Measurements from ENCODE around the gene TBC1D23.
"Not testable (repeated sequence)": the region's sequence is repeated elsewhere in the genome, so short reads cannot be mapped to it uniquely, and the experiment has no call there.

TBC1D23 gene

DNA sequence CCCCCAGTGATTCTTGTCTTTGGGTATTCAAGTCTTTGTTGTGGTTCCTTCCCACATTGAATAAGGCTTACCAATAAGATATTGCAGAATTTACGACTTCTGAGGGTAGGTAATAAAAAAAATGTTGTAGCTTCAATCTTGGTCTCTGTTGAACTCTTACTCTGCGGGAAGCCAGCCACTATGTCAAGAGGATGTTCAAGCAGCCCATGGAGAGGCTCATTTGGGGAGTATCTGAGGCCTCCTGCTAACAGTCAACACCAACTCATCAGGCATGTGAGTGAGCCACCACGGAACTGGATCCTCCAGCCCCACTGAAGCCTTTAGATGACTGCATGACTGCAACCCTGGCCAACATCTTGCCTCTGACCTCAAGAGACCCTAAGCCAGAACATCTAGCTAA, 3.2 kb upstream of the TBC1D23 start:
- no peak for DNase-seq

DNA sequence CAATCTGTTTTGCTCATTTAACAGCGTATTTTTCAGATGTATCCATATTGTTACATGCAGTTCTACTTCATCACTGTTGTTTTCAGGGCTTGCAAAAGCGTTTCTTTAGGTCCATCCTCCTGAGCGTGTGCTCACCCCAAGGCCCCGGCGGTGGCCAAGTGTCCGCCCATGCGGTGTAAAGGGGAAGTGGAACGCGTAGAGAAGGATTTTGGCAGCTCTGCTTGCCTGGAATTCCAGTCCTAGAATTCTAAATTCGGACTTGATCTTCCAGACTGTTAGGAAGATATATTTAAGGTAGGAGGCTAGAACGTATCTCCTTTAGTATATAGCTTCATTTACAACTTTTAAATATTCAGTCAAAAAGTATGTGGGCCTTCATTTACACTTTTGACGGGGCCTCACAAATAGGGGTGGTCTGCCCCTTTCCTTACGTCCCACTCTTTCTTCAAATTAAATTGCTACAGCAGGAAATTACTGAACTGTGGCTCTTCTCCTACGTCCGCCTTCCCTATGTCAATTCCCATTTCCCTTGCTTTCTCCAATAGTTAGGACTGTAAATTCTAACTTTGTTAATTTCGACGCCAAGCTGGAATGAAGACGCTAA, 609 bp upstream of the TBC1D23 start:
- DNase-seq = no peak

DNA sequence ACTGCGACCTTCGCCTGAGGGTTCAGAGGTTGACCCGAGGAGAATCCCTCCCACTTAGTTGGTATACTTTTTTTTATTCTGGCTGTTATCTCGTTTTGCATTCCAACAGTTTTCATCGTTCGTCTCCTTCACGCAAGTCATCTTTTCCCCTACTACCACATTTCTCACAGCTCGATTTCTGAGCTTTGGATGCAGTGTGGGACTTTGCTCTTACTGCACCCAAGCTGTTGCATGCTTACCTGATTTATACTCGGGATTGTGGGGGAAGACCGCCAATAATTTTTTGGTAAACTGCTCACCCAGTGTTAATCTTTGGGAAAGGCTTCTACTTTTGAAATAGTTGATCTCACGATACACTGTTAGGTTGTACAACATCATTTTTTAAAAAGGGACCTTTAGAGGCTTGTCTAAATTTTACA, 702 bp downstream of the TBC1D23 start:
- no peak for DNase-seq

DNA sequence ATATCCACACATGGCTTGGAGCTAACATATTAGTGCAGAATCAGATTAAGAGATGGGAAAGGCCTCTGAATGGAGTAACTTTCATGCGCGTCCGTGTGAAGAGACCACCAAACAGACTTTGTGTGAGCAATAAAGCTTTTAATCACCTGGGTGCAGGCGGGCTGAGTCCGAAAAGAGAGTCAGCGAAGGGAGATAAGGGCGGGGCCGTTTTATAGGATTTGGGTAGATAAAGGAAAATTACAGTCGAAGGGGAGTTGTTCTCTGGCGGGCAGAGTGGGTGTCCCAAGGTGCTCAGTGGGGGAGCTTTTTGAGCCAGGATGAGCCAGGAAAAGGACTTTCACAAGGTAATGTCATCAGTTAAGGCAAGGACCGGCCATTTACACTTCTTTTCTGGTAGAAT, 2.1 kb downstream of the TBC1D23 start:
- DNase-seq = not testable (repeated sequence)

DNA sequence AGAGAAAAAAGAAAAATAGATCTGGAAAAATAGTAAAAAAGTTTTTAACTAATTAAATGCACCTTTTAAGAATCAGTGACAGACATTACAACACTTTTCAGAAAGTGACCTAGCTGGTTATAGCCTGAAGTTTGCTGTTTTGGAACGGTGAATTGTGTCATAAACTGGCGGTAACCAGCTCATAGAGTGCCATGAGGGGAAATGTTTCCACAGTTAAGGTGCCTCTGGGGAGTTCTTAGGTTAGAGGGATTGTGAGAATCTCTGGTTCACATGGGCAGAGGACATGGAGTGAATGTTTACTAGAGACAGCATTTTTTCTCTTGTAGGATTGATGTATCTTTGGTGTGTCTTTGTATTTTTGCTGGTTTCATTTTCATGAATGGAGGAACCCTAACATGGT, 2.8 kb downstream of the TBC1D23 start:
- no peak for DNase-seq

DNA sequence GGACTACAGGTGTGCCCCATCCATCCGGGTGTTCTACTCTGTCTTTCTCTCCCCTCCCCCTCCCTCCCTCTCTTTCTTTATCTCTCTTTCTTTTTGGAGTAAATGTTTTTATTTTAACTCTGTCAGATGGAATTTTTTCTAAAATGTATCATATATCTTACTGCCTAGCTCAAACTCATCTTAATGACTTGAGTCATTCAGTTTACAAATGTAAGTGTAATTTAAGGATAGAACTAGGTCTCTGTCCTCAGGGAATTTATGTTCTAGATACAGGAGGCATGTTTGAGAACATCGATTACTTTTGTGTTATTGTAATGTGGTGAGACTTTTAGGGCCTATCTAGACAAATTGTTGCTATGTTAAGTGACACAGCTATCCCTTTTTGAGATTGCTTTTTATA, 3.5 kb downstream of the TBC1D23 start:
- no peak for DNase-seq

DNA sequence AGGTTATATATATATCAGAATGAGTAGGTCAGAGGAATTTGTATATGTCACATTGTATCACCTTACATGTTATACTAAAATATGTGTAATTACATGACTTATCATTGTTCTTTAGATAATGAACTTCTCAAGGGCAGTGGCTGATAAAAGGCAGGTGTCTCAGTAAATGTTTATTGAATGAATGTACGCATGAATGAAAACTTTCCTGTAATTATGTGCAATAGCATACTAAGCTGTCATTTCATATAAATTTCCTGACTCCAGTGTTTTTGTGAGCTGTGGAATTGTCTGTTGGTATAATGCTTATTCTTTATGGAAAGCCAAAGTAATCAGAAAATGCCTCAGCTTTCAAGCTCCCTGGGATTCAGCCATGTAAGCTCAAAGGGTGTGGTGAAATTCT, 4.2 kb downstream of the TBC1D23 start:
- peak; percentile 30 for DNase-seq

DNA sequence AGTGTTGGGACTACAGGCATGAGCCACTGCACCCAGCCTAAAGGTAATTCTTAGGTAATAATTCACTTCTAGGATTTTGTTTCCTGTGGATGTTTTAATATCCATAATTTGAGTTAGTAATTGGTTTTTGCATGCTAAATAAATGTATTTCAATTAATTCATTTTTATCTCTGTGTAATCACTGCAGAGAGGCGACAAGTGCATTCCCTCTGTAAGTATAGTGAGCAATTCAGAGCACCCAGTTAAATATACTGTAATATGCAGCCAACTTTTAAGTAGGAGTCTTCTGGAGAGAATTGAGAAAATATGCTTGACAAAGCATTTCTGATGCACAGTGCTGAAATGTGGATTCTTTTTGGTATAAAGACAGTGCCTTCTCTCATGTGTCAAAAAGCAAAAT, 5.7 kb downstream of the TBC1D23 start:
- DNase-seq = no peak

DNA sequence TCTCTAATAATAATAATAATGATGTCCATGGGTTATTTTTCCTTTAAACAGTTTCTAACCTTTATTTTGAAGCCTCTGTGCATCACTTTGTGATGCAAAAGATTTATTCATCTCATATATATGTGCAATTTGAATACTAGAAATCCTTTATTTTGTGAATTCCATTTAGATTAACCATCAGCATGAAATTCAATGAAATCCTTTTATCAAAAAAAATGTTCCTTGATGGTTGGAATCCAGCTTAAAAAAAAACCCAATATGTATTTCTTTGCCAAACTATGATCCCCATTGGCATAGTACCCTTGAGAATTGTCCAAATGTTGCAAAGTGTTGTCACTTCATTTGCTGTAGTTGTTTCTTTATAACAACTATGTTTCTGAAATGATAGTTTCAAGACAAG, 7.4 kb downstream of the TBC1D23 start:
- DNase-seq = no peak

DNA sequence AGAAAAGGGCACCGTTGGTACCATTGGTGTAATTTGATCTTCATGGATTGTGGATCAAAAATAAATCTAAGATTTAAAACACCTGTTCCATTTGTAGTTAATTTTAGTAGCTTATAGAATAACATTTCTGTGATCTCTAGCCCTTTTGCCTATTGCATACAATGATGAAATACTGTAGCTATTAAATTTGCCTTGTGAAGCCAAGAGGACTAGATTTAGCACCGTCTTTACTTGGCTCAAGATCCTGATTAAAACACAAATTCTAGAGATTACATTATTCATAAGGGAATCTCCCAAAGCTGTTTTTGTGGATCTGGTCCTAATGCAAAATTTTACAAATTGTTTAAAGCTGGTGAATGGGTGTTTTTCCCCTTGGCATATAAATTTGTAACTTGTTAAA, 8.2 kb downstream of the TBC1D23 start:
- DNase-seq = no peak

DNA sequence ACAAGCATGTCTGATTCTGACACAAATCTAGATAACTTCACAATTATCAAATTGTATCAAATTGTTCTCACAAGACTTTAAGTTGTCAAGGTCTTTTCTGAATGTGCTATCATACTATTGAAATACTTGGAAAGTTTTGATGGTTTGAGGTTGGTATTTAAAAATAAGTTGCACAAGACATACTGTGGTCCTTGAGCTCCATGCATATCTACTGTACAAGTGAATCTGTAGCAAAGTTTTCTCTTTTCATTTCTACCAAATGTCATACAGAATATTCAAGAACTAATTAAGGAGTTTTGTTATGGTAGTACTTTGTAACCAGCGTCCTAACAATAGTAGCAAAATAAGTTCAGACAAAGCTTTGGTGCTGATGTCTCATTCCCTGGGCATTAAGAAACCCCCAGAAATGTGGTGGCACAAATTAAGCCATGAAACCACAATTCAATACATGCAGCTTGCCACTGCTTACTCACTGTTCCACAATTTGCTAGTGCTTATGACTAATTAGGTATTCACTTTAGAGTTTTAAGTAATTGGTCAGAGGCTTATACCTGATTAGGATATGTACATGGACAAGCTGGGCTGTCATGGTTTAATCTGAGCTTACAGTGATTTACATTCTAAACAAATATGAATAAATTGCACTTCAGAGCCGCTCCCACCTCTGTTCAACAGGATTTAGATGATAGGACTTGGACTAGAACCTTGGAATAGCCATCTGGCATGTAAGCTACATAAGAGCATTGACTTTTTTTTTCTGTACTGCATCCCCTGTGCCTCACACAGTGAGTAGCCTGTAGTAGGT, 8.8 kb downstream of the TBC1D23 start:
- DNase-seq = no peak

DNA sequence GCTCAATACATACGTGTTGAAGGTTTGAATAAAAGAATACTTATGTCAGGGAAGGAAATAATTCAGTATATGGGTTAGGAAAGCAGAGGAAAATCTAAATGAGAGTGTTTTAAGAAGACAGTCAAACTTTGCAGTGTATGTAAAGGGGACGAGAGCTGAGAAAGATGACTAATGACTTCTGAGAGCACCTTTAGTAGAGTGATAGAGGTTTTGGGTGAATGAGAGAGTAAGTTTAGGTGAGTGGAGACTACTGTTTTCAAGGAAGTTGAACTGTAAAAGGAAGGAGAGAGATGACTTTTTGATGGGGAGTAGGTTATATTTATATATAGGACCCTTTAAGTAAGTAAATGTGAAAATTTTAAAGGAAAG, 9.4 kb downstream of the TBC1D23 start:
- no peak for DNase-seq

DNA sequence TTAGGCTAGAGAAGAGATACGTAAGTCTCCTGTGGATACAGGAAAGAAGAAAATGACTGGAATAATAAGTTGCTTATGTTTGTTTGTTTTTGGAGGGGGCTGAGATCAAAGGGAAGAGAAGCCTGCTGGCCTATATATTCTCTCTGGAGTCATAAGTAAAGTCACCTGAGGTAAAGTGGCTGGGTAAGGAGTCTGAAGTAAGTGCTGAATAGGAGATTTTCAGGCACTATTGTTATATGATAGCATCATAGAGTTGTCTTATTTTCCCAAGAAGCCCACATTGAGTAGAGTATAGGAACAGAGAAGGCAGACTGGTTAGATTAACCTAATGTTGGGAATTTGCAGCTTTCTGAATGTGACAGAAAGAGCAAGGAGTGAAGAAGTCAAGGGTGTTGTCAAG, 10.7 kb downstream of the TBC1D23 start:
- DNase-seq = no peak

DNA sequence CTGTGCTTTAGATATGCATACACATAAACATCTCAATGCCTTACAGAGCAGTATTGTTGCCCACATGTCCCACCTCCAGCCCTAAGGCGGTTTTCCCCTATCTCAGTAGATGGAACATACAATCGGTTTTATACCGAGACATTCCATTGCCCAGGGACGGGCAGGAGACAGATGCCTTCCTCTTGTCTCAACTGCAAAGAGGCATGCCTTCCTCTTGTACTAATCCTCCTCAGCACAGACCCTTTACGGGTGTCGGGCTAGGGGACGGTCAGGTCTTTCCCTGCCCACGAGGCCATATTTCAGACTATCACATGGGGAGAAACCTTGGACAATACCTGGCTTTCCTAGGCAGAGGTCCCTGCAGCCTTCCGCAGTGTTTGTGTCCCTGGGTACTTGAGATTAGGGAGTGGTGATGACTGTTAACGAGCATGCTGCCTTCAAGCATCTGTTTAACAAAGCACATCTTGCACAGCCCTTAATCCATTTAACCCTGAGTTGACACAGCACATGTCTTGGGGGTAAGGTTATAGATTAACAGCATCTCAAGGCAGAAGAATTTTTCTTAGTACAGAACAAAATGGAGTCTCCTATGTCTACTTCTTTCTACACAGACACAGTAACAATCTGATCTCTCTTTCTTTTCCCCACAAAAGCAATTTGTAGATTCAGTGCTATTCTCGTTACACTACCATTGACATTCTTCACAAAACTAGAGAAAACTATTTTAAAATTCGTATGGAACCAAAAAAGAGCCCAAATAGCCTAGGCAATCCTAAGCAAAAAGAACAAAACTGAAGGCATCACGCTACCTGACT, 12.2 kb downstream of the TBC1D23 start:
- DNase-seq = not testable (repeated sequence)

DNA sequence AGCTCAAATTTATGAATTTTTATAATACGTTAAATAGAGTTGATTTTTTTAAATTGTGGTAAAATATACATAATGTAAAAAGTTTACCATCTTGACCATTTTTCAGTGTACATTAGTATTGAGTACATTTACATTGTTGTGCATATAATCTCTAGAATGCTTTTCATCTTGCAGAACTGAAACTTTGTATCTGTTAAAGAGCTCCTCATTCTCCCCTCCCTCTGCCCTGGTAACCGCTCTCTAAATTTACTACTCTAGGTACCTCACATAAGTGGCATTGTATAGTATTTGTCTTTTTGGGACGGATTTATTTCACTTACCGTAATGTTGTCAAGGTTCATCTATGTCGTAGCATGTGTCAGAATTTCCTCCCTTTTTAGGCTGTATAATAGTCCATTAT, 13.6 kb downstream of the TBC1D23 start:
- no peak for DNase-seq

DNA sequence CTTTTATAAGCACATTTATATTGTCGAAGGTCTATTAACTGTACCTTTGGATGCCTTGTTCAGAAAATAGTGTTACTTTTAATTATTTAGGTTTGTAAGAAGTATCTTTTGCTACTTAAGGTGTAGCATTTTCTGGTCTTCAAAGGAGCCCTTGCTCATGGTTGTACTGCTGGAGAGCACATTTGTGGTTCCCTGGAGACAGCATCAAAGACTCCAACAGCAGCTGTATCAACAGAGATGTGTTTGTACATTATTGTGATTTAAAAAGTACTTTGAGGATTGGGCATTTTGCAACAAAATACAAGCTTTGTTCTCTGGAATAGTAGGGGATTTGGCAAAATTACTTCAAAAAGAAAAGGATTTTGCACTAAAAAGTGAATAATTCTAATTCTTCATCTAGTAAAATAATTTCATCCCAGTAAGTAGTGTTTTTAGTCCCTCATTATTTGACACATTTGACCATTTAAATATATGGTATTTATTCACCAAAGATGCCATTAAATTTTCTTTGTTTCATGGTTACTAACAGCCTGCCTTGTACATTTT, 16.5 kb downstream of the TBC1D23 start:
- peak; percentile 35 for DNase-seq

DNA sequence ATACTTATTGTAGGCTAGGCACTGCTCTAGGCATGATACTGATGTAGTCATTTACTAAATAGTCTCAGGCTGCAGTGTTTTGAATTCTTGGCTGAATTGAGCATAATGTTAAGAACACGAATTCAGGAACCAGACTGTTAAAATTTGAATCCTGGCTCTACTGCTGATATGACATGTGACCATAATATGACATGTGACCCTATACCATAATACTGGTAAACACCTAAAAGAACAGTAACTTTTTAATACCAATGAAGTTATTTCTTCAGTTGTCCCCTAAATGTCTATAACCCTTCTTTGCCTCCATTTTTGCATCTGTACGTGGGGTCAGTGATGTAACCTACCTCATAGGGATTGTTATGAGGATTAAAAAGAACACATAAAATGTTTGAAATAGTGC, 18.1 kb downstream of the TBC1D23 start:
- DNase-seq = no peak

DNA sequence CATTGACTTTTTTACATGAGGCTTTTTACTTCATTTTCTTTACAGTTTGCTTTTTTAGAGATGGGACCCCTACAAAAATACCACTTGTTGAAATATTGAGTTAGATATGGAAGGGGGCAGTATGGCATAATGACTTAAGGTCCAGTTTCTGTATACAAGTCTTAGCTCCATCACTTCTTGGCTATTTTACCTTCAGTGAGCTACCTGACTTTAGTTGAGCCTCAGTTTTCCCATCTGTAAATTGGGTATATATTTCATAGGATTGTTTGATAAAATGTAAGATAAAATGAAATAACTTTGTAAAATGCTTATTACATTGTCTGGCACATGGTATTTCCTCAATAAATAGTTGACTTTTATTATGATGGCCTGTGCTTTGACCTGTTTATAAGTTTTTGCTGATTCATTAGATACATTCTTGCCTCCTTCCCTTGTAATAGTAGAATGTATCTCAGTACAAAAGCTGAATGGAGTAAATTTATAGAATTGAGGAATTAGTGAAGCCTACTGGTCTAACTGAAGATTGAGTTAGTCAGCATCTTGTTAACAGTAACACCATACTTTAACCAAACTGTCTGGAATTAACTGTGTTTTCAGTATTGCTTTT, 27.6 kb downstream of the TBC1D23 start:
- DNase-seq = no peak

DNA sequence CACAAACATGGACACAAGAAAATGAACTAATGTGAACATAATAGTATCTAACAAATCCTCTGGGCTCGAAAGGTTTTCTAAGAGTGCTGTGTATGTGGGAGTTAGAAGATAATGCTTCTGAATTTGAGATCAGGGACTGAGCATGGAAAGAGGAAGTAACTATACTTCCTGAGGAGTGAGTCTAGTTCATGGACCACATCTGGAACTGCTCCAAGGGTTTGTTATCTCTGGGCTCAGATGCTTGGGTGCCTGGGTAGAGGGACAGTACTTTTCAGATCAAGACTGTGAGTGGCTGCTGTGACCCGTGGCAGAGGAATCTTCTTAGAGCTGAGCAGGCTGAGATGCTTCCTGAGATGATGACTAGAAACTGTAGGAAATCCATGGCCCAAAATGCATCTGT, 28.5 kb downstream of the TBC1D23 start:
- no peak for DNase-seq

DNA sequence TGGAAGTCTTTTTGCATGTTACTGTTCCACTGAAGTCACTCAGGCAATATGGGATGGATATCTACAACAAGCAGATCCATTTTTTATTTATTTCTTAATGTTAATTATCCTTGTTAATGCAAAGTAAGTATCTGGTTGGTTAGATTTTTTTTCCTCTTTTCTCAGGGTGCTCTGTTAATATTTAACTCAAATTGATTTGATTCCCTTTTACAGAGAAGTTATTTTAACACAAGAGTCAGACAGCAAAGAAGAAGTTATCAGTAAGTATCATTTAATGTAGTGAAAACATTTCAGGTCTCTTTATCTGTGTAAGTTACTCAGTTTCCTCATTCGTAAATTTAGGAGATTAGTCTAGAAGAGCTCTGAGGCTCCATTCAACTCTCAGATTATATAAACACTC, 34.3 kb downstream of the TBC1D23 start:
- no peak for DNase-seq

DNA sequence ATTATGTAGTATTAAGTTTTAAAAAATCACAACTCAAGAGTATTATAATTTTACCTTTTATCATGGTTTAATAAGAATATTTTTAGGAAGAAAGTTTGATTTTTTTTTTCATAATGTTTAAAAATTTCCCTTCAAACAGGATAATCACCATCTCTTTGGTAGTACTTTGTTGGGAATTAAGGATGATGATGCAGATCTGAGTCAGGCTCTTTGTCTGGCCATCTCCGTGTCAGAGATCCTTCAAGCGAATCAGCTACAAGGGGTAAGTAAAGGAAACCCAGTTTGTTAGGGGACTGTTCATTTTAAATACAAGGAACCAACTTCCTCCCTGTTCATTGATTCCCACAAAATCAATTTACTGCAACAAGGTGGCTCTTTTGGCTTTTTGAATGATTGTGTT, 37.0 kb downstream of the TBC1D23 start:
- no peak for DNase-seq

DNA sequence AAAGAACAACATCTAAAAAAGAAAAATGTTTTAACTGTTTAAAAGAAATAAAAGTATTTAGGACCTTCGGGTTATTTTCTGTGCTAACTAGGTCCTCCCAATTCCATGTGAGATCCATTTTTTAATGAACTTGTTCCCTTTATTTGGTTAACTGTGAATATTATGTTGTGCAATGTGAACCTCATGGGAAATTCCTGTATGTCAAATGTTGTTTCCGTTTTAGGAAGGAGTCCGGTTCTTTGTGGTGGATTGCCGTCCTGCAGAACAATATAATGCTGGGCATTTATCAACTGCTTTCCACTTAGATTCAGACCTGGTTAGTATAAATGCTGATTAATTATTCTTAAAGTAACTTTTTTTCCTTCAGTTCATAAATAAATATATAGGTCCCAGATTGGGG, 38.2 kb downstream of the TBC1D23 start:
- DNase-seq = no peak

DNA sequence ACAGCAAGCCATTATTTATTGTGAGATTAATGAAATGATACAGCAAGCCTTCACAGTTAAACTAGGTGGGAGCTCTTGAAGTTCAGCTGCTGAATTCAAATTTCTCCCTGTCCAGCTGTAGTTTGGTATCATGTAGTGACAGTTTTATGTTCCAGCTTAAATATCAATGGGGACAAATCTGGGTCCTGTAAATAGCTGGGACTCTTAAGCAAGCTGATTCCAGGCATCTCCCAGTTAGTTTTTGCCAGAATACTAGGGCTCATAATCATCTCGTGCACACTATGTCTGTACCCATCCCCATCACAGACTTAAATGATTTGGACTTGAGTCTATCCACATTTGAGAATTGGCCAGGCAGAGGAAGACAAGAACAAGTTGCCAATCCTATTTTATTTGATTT, 45.9 kb downstream of the TBC1D23 start:
- no peak for DNase-seq
